Bronchial epithelial cell (primary cell): ENCODE measurements around the gene PAM16. TPM values are rescaled to one million over a fixed set of nuclear protein-coding genes. Genes with fewer than 3 reads are reported as not detected.
"Not testable (repeated sequence)": the region's sequence is repeated elsewhere in the genome, so short reads cannot be mapped to it uniquely, and the experiment has no call there.

Source experiments
- DNase-seq: peaks from one replicate; pipeline ENCODE4 v3.0.0-alpha.2; 2010; ENCODE audit warnings: low read depth
- FAIRE-seq: peaks from 2 replicates; lab custom pipeline; 2011; peaks lifted over from hg19 to GRCh38; lab: Jason Lieb, UNC
- H3K27me3 ChIP-seq: 2 replicates; pipeline ENCODE4 v1.5.1; 2011; ENCODE audit warnings: low read length; ENCODE audit not compliant: control insufficient read depth, insufficient read depth
- H3K36me3 ChIP-seq: 2 replicates; pipeline ENCODE4 v1.5.1; 2011; ENCODE audit warnings: low read length; ENCODE audit not compliant: control insufficient read depth, insufficient read depth
- H3K4me3 ChIP-seq: 2 replicates; pipeline ENCODE4 v1.5.1; 2011; ENCODE audit warnings: mild to moderate bottlenecking, low read depth, low read length, control low read depth
- CTCF ChIP-seq: IDR thresholded peaks from 2 replicates; pipeline ENCODE4 v1.5.1; 2011; ENCODE audit warnings: mild to moderate bottlenecking, moderate library complexity, low read length, control low read depth, inconsistent platforms; ENCODE audit not compliant: insufficient read depth, severe bottlenecking
- total RNA-seq: library from RNA; depleted of rRNA; stranded (reverse); fragments of >200 nt; gene quantifications from 2 replicates; pipeline ENCODE4 v1.2.1, GENCODE V29; 2014

The PAM16 gene
- 50.3 and 54.8 TPM in 2 replicates for total RNA-seq

DNA sequence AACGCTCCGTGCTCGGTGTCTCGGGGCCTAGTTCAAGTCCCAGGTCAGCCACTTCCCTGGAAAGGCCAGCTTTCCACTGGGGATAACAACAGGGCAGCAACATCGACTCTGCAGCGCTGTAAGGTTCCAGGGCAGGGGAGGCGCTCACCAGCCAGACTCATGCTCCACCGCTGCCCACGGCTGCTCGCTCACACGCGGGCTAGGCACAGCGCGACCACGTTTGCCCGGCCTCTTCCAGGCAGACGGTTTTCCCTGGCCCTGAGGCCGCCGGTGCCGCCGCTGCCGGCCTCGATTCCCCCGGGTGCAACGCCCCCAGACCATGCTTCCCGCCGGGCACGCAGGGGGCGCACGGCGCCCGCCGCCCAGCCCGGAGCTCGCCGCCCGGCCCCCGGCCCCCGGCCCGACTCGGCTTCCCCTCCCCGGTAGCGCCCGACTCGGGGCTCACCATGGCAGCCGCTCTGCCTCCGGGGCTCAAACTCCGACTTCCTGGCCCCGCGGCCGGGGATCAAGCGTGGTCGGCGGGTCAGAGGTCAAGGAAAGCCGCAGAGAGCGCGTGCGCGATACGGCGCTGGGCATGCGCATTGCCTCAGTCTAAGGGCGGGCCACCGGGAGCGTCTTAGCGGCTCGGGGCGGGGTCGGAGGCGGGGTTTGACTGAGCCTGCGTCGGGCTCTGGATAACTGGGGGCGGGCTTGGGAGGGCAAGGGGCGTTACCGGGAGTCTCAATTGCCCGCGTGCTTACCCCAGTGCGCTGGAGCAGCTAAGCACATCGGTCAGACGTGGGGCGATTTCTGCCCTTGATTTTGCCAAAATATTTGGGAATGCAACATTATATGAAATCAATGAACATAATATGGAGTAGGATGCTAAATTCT is at the start of gene PAM16:
Gene PAM16 (minus strand): TSS at position 535 of the 873 bp plus-strand sequence. CDS start 87 bp downstream, at position 448.
- peak within 1 kb of the TSS; percentile 65 for H3K4me3 ChIP-seq
- peak; percentile 2 for TF ChIP-seq CTCF
- peaks cover 4% of the 10 kb centered on the region for H3K36me3 ChIP-seq
- peak; percentile 81 for DNase-seq
- FAIRE-seq, result no peak
- no peaks in the 10 kb centered on the region for H3K27me3 ChIP-seq

DNA sequence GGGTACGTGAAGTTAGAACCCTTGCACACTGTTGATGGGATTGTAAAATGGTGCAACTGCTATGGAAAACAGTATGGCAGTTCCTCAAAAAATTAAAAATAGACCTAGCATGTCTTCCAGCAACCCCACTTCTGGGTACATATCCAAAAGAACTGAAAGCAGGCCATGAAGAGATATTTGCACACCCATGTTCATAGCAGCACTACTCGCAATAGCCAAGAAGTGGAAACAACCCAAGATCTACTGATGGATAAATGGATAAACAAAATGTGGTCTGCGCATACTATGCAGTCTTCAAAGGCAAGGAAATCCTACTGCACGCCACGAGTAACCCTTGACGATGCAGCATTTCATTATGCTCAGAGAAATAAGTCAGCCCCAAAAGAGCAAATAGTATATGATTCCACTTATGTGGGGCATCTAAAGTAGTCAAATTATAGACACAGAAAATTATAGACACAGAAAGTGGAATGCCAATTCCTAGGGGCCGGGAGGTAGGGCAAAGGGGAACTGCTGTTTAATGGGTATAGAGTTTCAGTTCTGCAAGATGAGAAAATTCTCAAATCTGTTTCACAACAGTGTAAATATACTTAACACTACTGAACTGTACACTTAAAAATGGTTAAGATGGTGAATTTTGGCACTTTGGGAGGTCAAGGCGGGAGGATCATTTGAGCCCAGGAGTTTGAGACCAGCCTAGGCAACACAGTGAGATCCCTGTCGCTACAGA is 48.0 kb upstream of the PAM16 start:
- FAIRE-seq, result no peak
- Histone ChIP-seq H3K4me3 (no peak overlapping the region), H3K27me3 (no peaks in the 10 kb centered on the region), H3K36me3 (peaks cover 9% of the 10 kb centered on the region)
- DNase-seq, result no peak
- TF ChIP-seq CTCF, result no peak

GRCh38 chr16:4395055-4395726 is 44.1 kb upstream of the PAM16 start:
- Histone ChIP-seq H3K4me3 (no peak overlapping the region), H3K36me3 (peaks cover 5% of the 10 kb centered on the region), H3K27me3 (no peaks in the 10 kb centered on the region)
- no peak for TF ChIP-seq CTCF
- no peak for FAIRE-seq
- DNase-seq, result no peak

- not testable (repeated sequence) for H3K27me3 ChIP-seq, FAIRE-seq
Measured at GRCh38 chr16:4393850-4394249, 42.7 kb upstream of the PAM16 start.

GRCh38 chr16:4393240-4393600 is 42.1 kb upstream of the PAM16 start:
- DNase-seq, result peak; percentile 72
- peak; percentile 93 for FAIRE-seq

More at GRCh38 chr16:4393850-4394249, 42.7 kb upstream of the PAM16 start:
- not testable (repeated sequence) for H3K36me3 ChIP-seq, DNase-seq, H3K4me3 ChIP-seq

More at GRCh38 chr16:4393240-4393600, 42.1 kb upstream of the PAM16 start:
- no peaks in the 10 kb centered on the region for H3K27me3 ChIP-seq
- peaks cover 7% of the 10 kb centered on the region for H3K36me3 ChIP-seq
- no peak for TF ChIP-seq CTCF
- no peak overlapping the region for H3K4me3 ChIP-seq
